ENCODE measurements around the gene HOXA9.
A peak's percentile ranks its signal among the peaks of the same experiment; 100 is the strongest.

The HOXA9 gene

DNA sequence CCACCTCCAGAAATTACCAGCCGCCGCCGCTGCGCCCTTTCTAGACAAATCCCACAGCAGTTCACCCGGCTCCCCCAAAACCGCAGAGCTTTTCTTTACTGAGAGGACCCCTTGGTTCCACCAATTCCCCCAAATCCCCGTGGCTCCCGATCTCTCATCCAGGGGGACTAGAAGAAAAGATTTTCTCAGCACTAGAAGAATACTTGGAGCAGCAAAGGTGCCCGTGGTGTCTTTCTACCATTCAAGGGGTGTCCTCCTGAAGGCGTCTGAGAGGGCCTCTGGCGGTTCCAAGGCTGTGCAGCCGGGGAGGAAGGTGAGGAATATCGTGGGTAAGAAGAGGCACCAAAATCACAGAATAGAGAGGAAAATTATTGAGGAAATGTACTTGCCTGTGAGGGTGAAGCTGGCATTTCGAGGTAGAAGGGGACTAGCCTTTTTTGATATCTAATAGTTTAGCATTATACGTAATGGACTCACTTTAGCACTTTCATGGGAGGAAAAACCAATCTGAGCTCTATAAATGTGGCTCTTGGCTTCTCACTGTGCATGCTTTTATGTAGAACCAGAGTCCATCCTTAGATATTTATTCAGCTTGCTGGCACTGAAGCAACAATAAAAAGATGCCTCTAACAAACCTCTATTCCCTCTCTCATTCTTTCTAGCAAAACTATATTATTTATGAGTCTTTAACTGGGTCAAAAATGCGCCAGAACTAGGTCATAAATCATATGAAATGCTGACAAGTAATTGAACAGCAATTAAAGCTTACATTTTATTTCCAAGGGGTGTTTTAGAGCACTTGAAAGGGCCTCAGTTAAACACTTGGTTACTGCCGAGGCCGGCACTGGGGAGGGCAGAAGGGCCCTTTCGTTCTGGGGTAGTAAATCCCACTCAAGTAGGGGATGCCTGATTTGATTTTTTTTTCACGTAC, 49.0 kb downstream of the HOXA9 start:
- H3K4me1 ChIP-seq (ENCODE audit: control insufficient read depth, insufficient read depth, low read length) = peaks cover 34% of the 10 kb centered on the region
- POLR2A ChIA-PET = interaction anchor here (0.7 to 2.9 kb wide), 8 partner anchors 12 to 424 kb away, joined by 3 to 9 read pairs (median 3); partner anchors contain the start of genes HOXA1 and HOXA3
- TF ChIP-seq OSR2 (tag by site-specific recombination; IDR thresholded peaks at IDR 0.05) = peak; percentile 80
- 0 out of 2 replicates have a peak, but pooled peaks have one; percentile 44 for TF ChIP-seq GLI2 (tag by site-specific recombination; IDR thresholded peaks at IDR 0.05; ENCODE audit: borderline replicate concordance, low read depth)
- peak; percentile 16; the same call in 1 of the 2 replicates for TF ChIP-seq BCL11A (tag by site-specific recombination; IDR thresholded peaks at IDR 0.05; ENCODE audit: low read depth)
- peak; percentile 83 for TF ChIP-seq ZBTB20 (tag by site-specific recombination; IDR thresholded peaks at IDR 0.05)
- TF ChIP-seq, protein P1, sequence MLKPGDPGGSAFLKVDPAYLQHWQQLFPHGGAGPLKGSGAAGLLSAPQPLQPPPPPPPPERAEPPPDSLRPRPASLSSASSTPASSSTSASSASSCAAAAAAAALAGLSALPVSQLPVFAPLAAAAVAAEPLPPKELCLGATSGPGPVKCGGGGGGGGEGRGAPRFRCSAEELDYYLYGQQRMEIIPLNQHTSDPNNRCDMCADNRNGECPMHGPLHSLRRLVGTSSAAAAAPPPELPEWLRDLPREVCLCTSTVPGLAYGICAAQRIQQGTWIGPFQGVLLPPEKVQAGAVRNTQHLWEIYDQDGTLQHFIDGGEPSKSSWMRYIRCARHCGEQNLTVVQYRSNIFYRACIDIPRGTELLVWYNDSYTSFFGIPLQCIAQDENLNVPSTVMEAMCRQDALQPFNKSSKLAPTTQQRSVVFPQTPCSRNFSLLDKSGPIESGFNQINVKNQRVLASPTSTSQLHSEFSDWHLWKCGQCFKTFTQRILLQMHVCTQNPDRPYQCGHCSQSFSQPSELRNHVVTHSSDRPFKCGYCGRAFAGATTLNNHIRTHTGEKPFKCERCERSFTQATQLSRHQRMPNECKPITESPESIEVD (tag by site-specific recombination; IDR thresholded peaks at IDR 0.05) = peak; percentile 99
- TF ChIP-seq OVOL3 (tag by site-specific recombination; IDR thresholded peaks at IDR 0.05) = no peak
- TF ChIP-seq ZNF555 (tag by site-specific recombination; conservative IDR thresholded peaks at IDR 0.05) = no peak
- TF ChIP-seq, protein P2, sequence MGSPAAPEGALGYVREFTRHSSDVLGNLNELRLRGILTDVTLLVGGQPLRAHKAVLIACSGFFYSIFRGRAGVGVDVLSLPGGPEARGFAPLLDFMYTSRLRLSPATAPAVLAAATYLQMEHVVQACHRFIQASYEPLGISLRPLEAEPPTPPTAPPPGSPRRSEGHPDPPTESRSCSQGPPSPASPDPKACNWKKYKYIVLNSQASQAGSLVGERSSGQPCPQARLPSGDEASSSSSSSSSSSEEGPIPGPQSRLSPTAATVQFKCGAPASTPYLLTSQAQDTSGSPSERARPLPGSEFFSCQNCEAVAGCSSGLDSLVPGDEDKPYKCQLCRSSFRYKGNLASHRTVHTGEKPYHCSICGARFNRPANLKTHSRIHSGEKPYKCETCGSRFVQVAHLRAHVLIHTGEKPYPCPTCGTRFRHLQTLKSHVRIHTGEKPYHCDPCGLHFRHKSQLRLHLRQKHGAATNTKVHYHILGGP (tag by site-specific recombination; IDR thresholded peaks at IDR 0.05) = peak; percentile 91
- TF ChIP-seq IKZF3 (tag by site-specific recombination; IDR thresholded peaks at IDR 0.05) = peak; percentile 62
- TF ChIP-seq ZXDB (tag by site-specific recombination; IDR thresholded peaks at IDR 0.05) = peak; percentile 64
- TF ChIP-seq ZBTB8A (tag by site-specific recombination; IDR thresholded peaks at IDR 0.05) = peak; percentile 62; the same call in 1 of the 2 replicates
- no peak for TF ChIP-seq ZNF266 (tag by site-specific recombination; IDR thresholded peaks at IDR 0.05; ENCODE audit: low read depth)
- TF ChIP-seq SP7 (tag by site-specific recombination; IDR thresholded peaks at IDR 0.05) = peak; percentile 96
- no peak for TF ChIP-seq ZNF221 (tag by site-specific recombination; IDR thresholded peaks at IDR 0.05; ENCODE audit: borderline replicate concordance)
- peak; percentile 52; the same call in 1 of the 2 replicates for TF ChIP-seq ZNF629 (tag by site-specific recombination; IDR thresholded peaks at IDR 0.05)
- TF ChIP-seq KLF10 (tag by site-specific recombination; IDR thresholded peaks at IDR 0.05) = peak; percentile 56; the same call in 1 of the 2 replicates
- TF ChIP-seq ZNF747 (tag by site-specific recombination; IDR thresholded peaks at IDR 0.05) = no peak
- TF ChIP-seq ZNF341 (tag by site-specific recombination; IDR thresholded peaks at IDR 0.05; ENCODE audit: low read depth) = peak; percentile 38; the same call in 1 of the 2 replicates
- no peak for TF ChIP-seq ZNF548 (tag by site-specific recombination; IDR thresholded peaks at IDR 0.05)
- TF ChIP-seq ZNF600 (tag by site-specific recombination; IDR thresholded peaks at IDR 0.05) = 0 out of 2 replicates have a peak, but pooled peaks have one; percentile 7
- TF ChIP-seq, protein P3, sequence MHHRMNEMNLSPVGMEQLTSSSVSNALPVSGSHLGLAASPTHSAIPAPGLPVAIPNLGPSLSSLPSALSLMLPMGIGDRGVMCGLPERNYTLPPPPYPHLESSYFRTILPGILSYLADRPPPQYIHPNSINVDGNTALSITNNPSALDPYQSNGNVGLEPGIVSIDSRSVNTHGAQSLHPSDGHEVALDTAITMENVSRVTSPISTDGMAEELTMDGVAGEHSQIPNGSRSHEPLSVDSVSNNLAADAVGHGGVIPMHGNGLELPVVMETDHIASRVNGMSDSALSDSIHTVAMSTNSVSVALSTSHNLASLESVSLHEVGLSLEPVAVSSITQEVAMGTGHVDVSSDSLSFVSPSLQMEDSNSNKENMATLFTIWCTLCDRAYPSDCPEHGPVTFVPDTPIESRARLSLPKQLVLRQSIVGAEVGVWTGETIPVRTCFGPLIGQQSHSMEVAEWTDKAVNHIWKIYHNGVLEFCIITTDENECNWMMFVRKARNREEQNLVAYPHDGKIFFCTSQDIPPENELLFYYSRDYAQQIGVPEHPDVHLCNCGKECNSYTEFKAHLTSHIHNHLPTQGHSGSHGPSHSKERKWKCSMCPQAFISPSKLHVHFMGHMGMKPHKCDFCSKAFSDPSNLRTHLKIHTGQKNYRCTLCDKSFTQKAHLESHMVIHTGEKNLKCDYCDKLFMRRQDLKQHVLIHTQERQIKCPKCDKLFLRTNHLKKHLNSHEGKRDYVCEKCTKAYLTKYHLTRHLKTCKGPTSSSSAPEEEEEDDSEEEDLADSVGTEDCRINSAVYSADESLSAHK (tag by site-specific recombination; IDR thresholded peaks at IDR 0.05) = peak; percentile 79
- 0 out of 2 replicates have a peak, but pooled peaks have one; percentile 62 for TF ChIP-seq ZSCAN16 (tag by site-specific recombination; IDR thresholded peaks at IDR 0.05)
- TF ChIP-seq ZNF677 (tag by site-specific recombination; IDR thresholded peaks at IDR 0.05) = no peak
- TF ChIP-seq, protein P4, sequence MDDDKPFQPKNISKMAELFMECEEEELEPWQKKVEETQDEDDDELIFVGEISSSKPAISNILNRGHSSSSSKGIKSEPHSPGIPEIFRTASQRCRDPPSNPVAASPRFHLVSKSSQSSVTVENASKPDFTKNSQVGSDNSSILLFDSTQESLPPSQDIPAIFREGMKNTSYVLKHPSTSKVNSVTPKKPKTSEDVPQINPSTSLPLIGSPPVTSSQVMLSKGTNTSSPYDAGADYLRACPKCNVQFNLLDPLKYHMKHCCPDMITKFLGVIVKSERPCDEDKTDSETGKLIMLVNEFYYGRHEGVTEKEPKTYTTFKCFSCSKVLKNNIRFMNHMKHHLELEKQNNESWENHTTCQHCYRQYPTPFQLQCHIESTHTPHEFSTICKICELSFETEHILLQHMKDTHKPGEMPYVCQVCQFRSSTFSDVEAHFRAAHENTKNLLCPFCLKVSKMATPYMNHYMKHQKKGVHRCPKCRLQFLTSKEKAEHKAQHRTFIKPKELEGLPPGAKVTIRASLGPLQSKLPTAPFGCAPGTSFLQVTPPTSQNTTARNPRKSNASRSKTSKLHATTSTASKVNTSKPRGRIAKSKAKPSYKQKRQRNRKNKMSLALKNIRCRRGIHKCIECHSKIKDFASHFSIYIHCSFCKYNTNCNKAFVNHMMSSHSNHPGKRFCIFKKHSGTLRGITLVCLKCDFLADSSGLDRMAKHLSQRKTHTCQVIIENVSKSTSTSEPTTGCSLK (tag by site-specific recombination; IDR thresholded peaks at IDR 0.05) = no peak
- TF ChIP-seq ZNF366 (tag by site-specific recombination; conservative IDR thresholded peaks at IDR 0.05) = peak; percentile 72
- TF ChIP-seq ZNF596 (tag by site-specific recombination; IDR thresholded peaks at IDR 0.05) = peak; percentile 65
- peak; percentile 30; the same call in 1 of the 2 replicates for TF ChIP-seq MZF1 (tag by site-specific recombination; IDR thresholded peaks at IDR 0.05; ENCODE audit: borderline replicate concordance)
- no peak for TF ChIP-seq ZNF514 (tag by site-specific recombination; IDR thresholded peaks at IDR 0.05)
- TF ChIP-seq KLF9 (tag by site-specific recombination; IDR thresholded peaks at IDR 0.05; ENCODE audit: low read depth) = no peak
- peak; percentile 79 for TF ChIP-seq WT1 (tag by site-specific recombination; IDR thresholded peaks at IDR 0.05)

More for the DNA sequence above, 49.0 kb downstream of the HOXA9 start:
- Histone ChIP-seq H3K4me3 (ENCODE audit: low read depth, low read length) (peak overlapping the region; percentile 70), H3K36me3 (ENCODE audit: control insufficient read depth in 2 of 2, insufficient read depth in 1 of 2, low read length in 2 of 2) (peaks cover 0 to 21% of the 10 kb centered on the region in 2 experiments; a peak in 1 of 3 replicates), H3K27ac (ENCODE audit: extremely low read depth, low read depth, low read length) (peak overlapping the region; percentile 99), H3K9me3 (ENCODE audit: control insufficient read depth, insufficient read depth, low read depth, low read length) (no peaks in the 10 kb centered on the region)
- CTCF ChIA-PET = interaction anchor here (1.0 to 2.6 kb wide), 7 partner anchors 12 to 261 kb away, joined by 3 to 14 read pairs (median 4); partner anchors contain the start of gene HOXA5
